Natural killer cell (primary cell): ENCODE data around the gene GCLM. TPM values are rescaled to one million over a fixed set of nuclear protein-coding genes. Genes with fewer than 3 reads are reported as not detected.

Experiments used
- ATAC-seq, 3 donors: fragments of 150-1000 bp in 2 of 3; fragments of 200-7000 bp in 1 of 3; cut with Tn5 transposase; 1 replicate in 1 of 3; 2 replicates in 2 of 3; pipeline ENCODE4 v1.10.0; 2021; ENCODE audit warnings: mild to moderate bottlenecking in 2 of 3, moderate library complexity in 2 of 3
- DNase-seq, 2 donors: peaks; one replicate each; pipeline versions ENCODE4 v3.0.0 to v3.0.0-alpha.2; 2013 to 2021; ENCODE audit warnings: mixed read lengths in 1 of 2
- H3K27ac ChIP-seq: one replicate; pipeline ENCODE4 v1.5.1; 2013; ENCODE audit warnings: mild to moderate bottlenecking, low read length
- H3K27me3 ChIP-seq: one replicate; pipeline ENCODE4 v1.6.1; 2013; ENCODE audit warnings: low read length; ENCODE audit not compliant: control insufficient read depth, insufficient read depth
- H3K36me3 ChIP-seq: one replicate; pipeline ENCODE4 v1.6.1; 2013; ENCODE audit warnings: low read length; ENCODE audit not compliant: control insufficient read depth, insufficient read depth
- H3K4me1 ChIP-seq: one replicate; pipeline ENCODE4 v1.6.1; 2013; ENCODE audit warnings: low read length; ENCODE audit not compliant: control insufficient read depth, insufficient read depth
- H3K4me3 ChIP-seq: one replicate; pipeline ENCODE4 v1.5.1; 2013; ENCODE audit warnings: low read length
- H3K9me3 ChIP-seq: one replicate; pipeline ENCODE4 v1.6.1; 2013; ENCODE audit warnings: low read length; ENCODE audit not compliant: control insufficient read depth, insufficient read depth
- H3K27ac Mint-ChIP-seq, 2 donors: one replicate each; pipeline ENCODE4 v1.8.0; 2022; ENCODE audit warnings: mild to moderate bottlenecking in 2 of 2, mixed read lengths in 2 of 2, moderate library complexity in 1 of 2
- H3K27me3 Mint-ChIP-seq, 2 donors: one replicate each; pipeline ENCODE4 v1.8.0; 2022; ENCODE audit warnings: low read depth in 2 of 2, mixed read lengths in 2 of 2
- H3K36me3 Mint-ChIP-seq: one replicate; pipeline ENCODE4 v1.8.0; 2022; ENCODE audit warnings: mixed read lengths
- H3K4me1 Mint-ChIP-seq, 2 donors: one replicate each; pipeline ENCODE4 v1.8.0; 2022; ENCODE audit warnings: mixed read lengths in 2 of 2
- H3K4me3 Mint-ChIP-seq: one replicate; pipeline ENCODE4 v1.8.0; 2022; ENCODE audit warnings: mild to moderate bottlenecking, moderate library complexity, mixed read lengths
- H3K9me3 Mint-ChIP-seq, 2 donors: one replicate each; pipeline ENCODE4 v1.8.0; 2022; ENCODE audit warnings: mixed read lengths in 2 of 2
- CTCF ChIP-seq: fragments of 200-600 bp; IDR thresholded peaks from one replicate; pipeline ENCODE4 v1.8.0; 2022; ENCODE audit warnings: antibody characterized with exemption
- WGBS: methylation state at CpG from one replicate; pipeline ENCODE4 v1.1.7; 2013; ENCODE audit warnings: missing lambda C conversion rate; ENCODE audit not compliant: insufficient coverage; 5-methylcytosine and 5-hydroxymethylcytosine counted together
- intact Hi-C: fragments of 100-400 bp; cut with micrococcal nuclease; formaldehyde crosslinking; loops from one replicate; pipeline ENCODE4 v1.14.2; 2022
- total RNA-seq, 4 donors: library from RNA; stranded (reverse); fragments of 120-200 nt in 1 of 4; gene quantifications; one replicate each; pipeline versions ENCODE4 v1.2.3 to v1.2.4, GENCODE V29; 2013 to 2022

Gene GCLM
- total RNA-seq, 3 donors from 2014 or later (not counting 1 experiment from before 2014, with no cell fraction given): 16.1 to 25.5 (median 18.6) TPM

- H3K4me3 ChIP-seq: no peak overlapping the region
- DNase-seq (no peak), ATAC-seq (no peak)
- no peak for TF ChIP-seq CTCF
- 90% methylated on average over 1 of the region's 4 CpGs for WGBS
- peak overlapping the region; percentile 91 for H3K27ac ChIP-seq
- Mint-ChIP-seq H3K27ac (peak overlapping the region; percentile 94 to 97), H3K4me3 (peak overlapping the region; percentile 96), H3K36me3 (no peaks in the 10 kb centered on the region), H3K4me1 (peaks cover 30 to 34% of the 10 kb centered on the region in 2 donors), H3K27me3 (no peaks in the 10 kb centered on the region), H3K9me3 (no peaks in the 10 kb centered on the region)
- H3K36me3 ChIP-seq: no peaks in the 10 kb centered on the region
- H3K9me3 ChIP-seq: no peaks in the 10 kb centered on the region
- peaks cover 7% of the 10 kb centered on the region for H3K4me1 ChIP-seq
- H3K27me3 ChIP-seq: no peaks in the 10 kb centered on the region
- intact Hi-C loops: no loop called here
Measured at GRCh38 chr1:93910305-93910704, 1.1 kb upstream of the GCLM start.

GRCh38 chr1:93908394-93909145 lies 660 bp downstream of the GCLM start:
- no peaks in the 10 kb centered on the region for H3K9me3 Mint-ChIP-seq
- no peak for TF ChIP-seq CTCF

GRCh38 chr1:93907718-93908117 lies 1.5 kb downstream of the GCLM start:
- H3K4me3 Mint-ChIP-seq: peak overlapping the region; percentile 82
- H3K27me3 Mint-ChIP-seq: no peaks in the 10 kb centered on the region
- Histone ChIP-seq H3K4me1 (peaks cover 13% of the 10 kb centered on the region), H3K9me3 (no peaks in the 10 kb centered on the region), H3K4me3 (no peak overlapping the region), H3K36me3 (no peaks in the 10 kb centered on the region), H3K27ac (no peak overlapping the region), H3K27me3 (no peaks in the 10 kb centered on the region)
- H3K4me1 Mint-ChIP-seq: peaks cover 43 to 44% of the 10 kb centered on the region in 2 donors
- intact Hi-C loops: loop anchor here (2.0 kb wide), 1 partner anchor 113 kb away; no protein-coding TSS in a partner anchor
- 72% methylated on average over 2 of the region's 3 CpGs for WGBS
- DNase-seq (peak in 1 of 2 donors; percentile 4), ATAC-seq (no peak)
- no peak for TF ChIP-seq CTCF
- no peaks in the 10 kb centered on the region for H3K9me3 Mint-ChIP-seq
- H3K27ac Mint-ChIP-seq: peak overlapping the region; percentile 85 to 97
- no peaks in the 10 kb centered on the region for H3K36me3 Mint-ChIP-seq

More at GRCh38 chr1:93908394-93909145, 660 bp downstream of the GCLM start:
- H3K36me3 Mint-ChIP-seq: no peaks in the 10 kb centered on the region
- Histone ChIP-seq H3K27ac (peak overlapping the region; percentile 69), H3K9me3 (no peaks in the 10 kb centered on the region), H3K36me3 (no peaks in the 10 kb centered on the region), H3K4me3 (peak overlapping the region; percentile 65), H3K4me1 (peaks cover 13% of the 10 kb centered on the region), H3K27me3 (no peaks in the 10 kb centered on the region)
- peak overlapping the region; percentile 93 for H3K4me3 Mint-ChIP-seq
- intact Hi-C loops: loop anchor here (1.0 to 2.0 kb wide), 4 partner anchors 29 to 279 kb away; partner anchors contain the start of gene DNTTIP2
- H3K4me1 Mint-ChIP-seq: peaks cover 43 to 44% of the 10 kb centered on the region in 2 donors
- under 1% methylated on average over 49 of the region's 49 CpGs for WGBS
- peak; percentile 33 to 55 (median 33) for ATAC-seq
- no peaks in the 10 kb centered on the region for H3K27me3 Mint-ChIP-seq
- peak overlapping the region; percentile 85 to 97 for H3K27ac Mint-ChIP-seq
- peak; percentile 53 to 68 for DNase-seq
